Heart left ventricle (tissue), 13 donors: ENCODE data around the gene ARF6.
"Not testable (repeated sequence)": the region's sequence is repeated elsewhere in the genome, so short reads cannot be mapped to it uniquely, and the experiment has no call there.

Experiments
- CTCF ChIP-seq, 12 donors: fragments of 200-600 bp; sonication (generic) in 4 of 12; IDR thresholded peaks; one replicate each; pipeline versions ENCODE4 v1.5.0 to v1.8.0; 2018 to 2022; ENCODE audit warnings: antibody characterized with exemption in 12 of 12, mild to moderate bottlenecking in 5 of 12
- POLR2A ChIP-seq, 2 donors: fragments of 450-650 bp; IDR thresholded peaks; one replicate each; pipeline ENCODE4 v1.6.1; 2017; ENCODE audit warnings: antibody characterized with exemption in 2 of 2, mild to moderate bottlenecking in 2 of 2, moderate library complexity in 2 of 2
- donor health status: ischemic (EF 13 %, LVEDD 7.1; RV severe dilation, severe dysfunction).
- donor health status: DM: no; HTN: yes; CAD: no.
- donor health status: DM: no; HTN: no; CAD: no.
- donor health status: ischemic (EF 25% LVEDD 6.9; RV normal size, moderate dysfunction).
- donor health status: ischemic (EF 25% LVEDD 5.7; RV mildly dilated, moderate dysfunction).
- donor health status: ischemic (EF 35%, LVEDD 5.7; RV mildly dilated, moderate dysfunction).
- donor health status: nonischemic (EF 11% LVEDD 7.7; RV severe dilation, severe dysfunction).
- donor health status: DM: yes; HTN: yes; CAD: no.
- donor health status: PGD.
- donor health status: ischemic (EF 29% LVEDD 5.4; RV normal size, mild dysfunction).
- donor health status: nonischemic (EF 23%, LVEDD 6.1; RV moderate dilation, normal function).

DNA sequence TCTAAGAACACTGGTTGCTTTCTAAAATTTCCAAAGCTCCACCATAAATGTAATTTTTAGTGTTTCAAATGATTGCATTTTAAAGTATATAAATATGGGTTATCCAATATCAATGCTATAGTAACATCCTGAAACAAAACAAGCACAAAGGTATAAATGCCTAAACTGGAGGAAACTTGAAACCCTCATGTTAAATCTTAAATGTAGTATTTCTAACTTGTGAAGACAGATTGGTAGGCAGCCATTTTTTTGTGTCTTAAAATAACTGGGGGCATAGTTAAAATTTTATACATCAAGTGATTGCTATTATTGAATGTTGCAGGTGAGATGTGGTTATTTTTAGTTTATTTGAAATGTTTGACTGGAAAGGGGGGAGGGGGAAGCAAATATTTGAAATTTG, 3.4 kb downstream of the ARF6 start:
- not testable (repeated sequence) for TF ChIP-seq CTCF, POLR2A (IDR thresholded peaks at IDR 0.05)
